Endodermal cell (in vitro differentiated cells): Measurements from ENCODE around the gene RFPL3. TPM values are rescaled to one million over a fixed set of nuclear protein-coding genes. Genes with fewer than 3 reads are reported as not detected.

Experiments used
- DNase-seq: peaks from one replicate; pipeline ENCODE4 v3.0.0-alpha.2; 2017
- H3K27ac ChIP-seq: 2 replicates; pipeline ENCODE4 v1.5.1; 2013; ENCODE audit warnings: mild to moderate bottlenecking, low read depth, low read length, moderate library complexity
- H3K27me3 ChIP-seq: 2 replicates; pipeline ENCODE4 v1.6.1; 2013; ENCODE audit warnings: mild to moderate bottlenecking, low read length, moderate library complexity; ENCODE audit not compliant: insufficient read depth, control insufficient read depth, poor library complexity, severe bottlenecking
- H3K36me3 ChIP-seq: 2 replicates; pipeline ENCODE4 v1.7.0; 2013; ENCODE audit warnings: mild to moderate bottlenecking, low read length, moderate library complexity; ENCODE audit not compliant: control insufficient read depth, insufficient read depth
- H3K4me1 ChIP-seq: one replicate; pipeline ENCODE4 v1.7.0; 2013; ENCODE audit warnings: low read length; ENCODE audit not compliant: control insufficient read depth, insufficient read depth
- H3K4me3 ChIP-seq: 2 replicates; pipeline ENCODE4 v1.5.1; 2013; ENCODE audit warnings: mild to moderate bottlenecking, low read length, moderate library complexity
- H3K9ac ChIP-seq: 2 replicates; pipeline ENCODE4 v1.6.1; 2013; ENCODE audit warnings: mild to moderate bottlenecking, low read length, moderate library complexity; ENCODE audit not compliant: poor library complexity, severe bottlenecking; ENCODE audit errors: extremely low read depth
- H3K9me3 ChIP-seq: 2 replicates; pipeline ENCODE4 v1.6.1; 2013; ENCODE audit warnings: mild to moderate bottlenecking, low read length, moderate library complexity; ENCODE audit not compliant: control insufficient read depth
- H3K27ac Mint-ChIP-seq: 2 replicates; pipeline ENCODE4 v1.8.0; 2020; ENCODE audit warnings: mixed read lengths
- H3K27me3 Mint-ChIP-seq: 2 replicates; pipeline ENCODE4 v1.8.0; 2021; ENCODE audit warnings: mild to moderate bottlenecking, mixed read lengths; ENCODE audit not compliant: insufficient read depth
- H3K36me3 Mint-ChIP-seq: 2 replicates; pipeline ENCODE4 v1.8.0; 2020; ENCODE audit warnings: low read depth, mixed read lengths
- H3K4me1 Mint-ChIP-seq: 2 replicates; pipeline ENCODE4 v1.8.0; 2020; ENCODE audit warnings: mixed read lengths
- H3K4me3 Mint-ChIP-seq: 2 replicates; pipeline ENCODE4 v1.8.0; 2020; ENCODE audit warnings: mild to moderate bottlenecking, moderate library complexity, mixed read lengths
- H3K9me3 Mint-ChIP-seq: 2 replicates; pipeline ENCODE4 v1.8.0; 2020; ENCODE audit warnings: mild to moderate bottlenecking, mixed read lengths
- WGBS, 2 experiments: methylation state at CpG; one replicate each; pipeline versions ENCODE4 v1.1.5 to v1.1.7; 2013; ENCODE audit warnings: missing lambda C conversion rate in 2 of 2, mixed read lengths in 1 of 2; ENCODE audit not compliant: insufficient coverage in 1 of 2, insufficient read length in 1 of 2; 5-methylcytosine and 5-hydroxymethylcytosine counted together
- total RNA-seq, 2 donors: library from RNA; stranded (reverse); fragmentation: NEBNext Ultra II Directional in 1 of 2; extraction: Animal tissue kit (Norgen Biotek cat#: 25700) in 1 of 2; gene quantifications; 2 replicates in 1 of 2; 3 replicates in 1 of 2; pipeline ENCODE4 v1.2.1, GENCODE V29; 2021
- TF ChIP-seq, protein P1 (sequence below): fragments of 200-600 bp; sonication (generic); conservative IDR thresholded peaks from 2 replicates; pipeline ENCODE4 v1.5.0; 2021; ENCODE audit warnings: antibody characterized with exemption, mild to moderate bottlenecking

RFPL3 gene
- total RNA-seq, 2 donors from 2014 or later: not detected

DNA sequence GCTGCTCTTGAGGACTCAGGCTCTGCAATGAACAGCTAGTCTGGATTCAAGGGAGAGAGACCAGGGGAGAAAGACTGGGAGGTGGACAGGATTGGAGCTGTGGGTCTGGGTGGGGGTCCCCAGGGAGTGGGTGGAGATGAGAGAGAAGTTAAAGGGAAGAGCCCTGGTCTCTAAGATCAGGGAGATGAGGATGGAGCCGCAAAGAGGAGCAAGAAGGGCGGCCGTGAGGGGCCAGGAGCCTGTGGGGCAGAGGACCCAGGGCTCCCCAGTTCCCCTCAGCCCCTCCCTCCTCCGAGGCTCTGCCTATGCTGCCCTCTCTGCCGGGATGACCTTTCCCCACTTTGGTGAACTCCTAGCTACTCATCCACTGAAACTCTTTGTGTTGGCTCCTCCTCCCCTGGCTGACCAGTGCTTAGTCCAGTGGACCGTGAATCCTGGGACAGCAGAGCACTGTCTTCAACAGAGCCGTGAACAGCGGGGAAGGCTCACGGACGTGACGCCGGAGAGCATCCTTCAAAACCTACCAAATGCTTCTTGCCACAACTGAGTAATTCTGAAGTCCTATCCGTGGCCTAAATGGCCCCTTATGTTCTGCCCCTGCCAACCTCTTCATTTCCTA is 16.4 kb upstream of the RFPL3 start:
- Histone ChIP-seq H3K36me3 (no peaks in the 10 kb centered on the region), H3K27me3 (no peaks in the 10 kb centered on the region), H3K9ac (no peak overlapping the region), H3K9me3 (no peaks in the 10 kb centered on the region), H3K4me3 (no peak overlapping the region), H3K4me1 (peaks cover 2% of the 10 kb centered on the region), H3K27ac (no peak overlapping the region)
- peaks cover 18% of the 10 kb centered on the region for H3K27me3 Mint-ChIP-seq
- peak; percentile 24 for DNase-seq
- TF ChIP-seq, protein P1, sequence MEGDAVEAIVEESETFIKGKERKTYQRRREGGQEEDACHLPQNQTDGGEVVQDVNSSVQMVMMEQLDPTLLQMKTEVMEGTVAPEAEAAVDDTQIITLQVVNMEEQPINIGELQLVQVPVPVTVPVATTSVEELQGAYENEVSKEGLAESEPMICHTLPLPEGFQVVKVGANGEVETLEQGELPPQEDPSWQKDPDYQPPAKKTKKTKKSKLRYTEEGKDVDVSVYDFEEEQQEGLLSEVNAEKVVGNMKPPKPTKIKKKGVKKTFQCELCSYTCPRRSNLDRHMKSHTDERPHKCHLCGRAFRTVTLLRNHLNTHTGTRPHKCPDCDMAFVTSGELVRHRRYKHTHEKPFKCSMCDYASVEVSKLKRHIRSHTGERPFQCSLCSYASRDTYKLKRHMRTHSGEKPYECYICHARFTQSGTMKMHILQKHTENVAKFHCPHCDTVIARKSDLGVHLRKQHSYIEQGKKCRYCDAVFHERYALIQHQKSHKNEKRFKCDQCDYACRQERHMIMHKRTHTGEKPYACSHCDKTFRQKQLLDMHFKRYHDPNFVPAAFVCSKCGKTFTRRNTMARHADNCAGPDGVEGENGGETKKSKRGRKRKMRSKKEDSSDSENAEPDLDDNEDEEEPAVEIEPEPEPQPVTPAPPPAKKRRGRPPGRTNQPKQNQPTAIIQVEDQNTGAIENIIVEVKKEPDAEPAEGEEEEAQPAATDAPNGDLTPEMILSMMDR: no peak
- 75 to 82% methylated on average over 4 to 13 of the region's 13 CpGs for WGBS, 2 experiments
- H3K9me3 Mint-ChIP-seq: no peaks in the 10 kb centered on the region
- H3K27ac Mint-ChIP-seq: no peak overlapping the region
- no peaks in the 10 kb centered on the region for H3K36me3 Mint-ChIP-seq
- H3K4me1 Mint-ChIP-seq: peaks cover 5% of the 10 kb centered on the region
- H3K4me3 Mint-ChIP-seq: no peak overlapping the region

GRCh38 chr22:32342977-32343376 is 14.7 kb upstream of the RFPL3 start:
- peaks cover 1% of the 10 kb centered on the region for H3K4me1 Mint-ChIP-seq
- no peak overlapping the region for H3K27ac Mint-ChIP-seq
- Histone ChIP-seq H3K4me3 (no peak overlapping the region), H3K27me3 (no peaks in the 10 kb centered on the region), H3K36me3 (no peaks in the 10 kb centered on the region), H3K27ac (no peak overlapping the region), H3K9ac (no peak overlapping the region), H3K9me3 (no peaks in the 10 kb centered on the region), H3K4me1 (no peaks in the 10 kb centered on the region)
- 94 to 100% methylated on average over 2 of the region's 2 CpGs for WGBS, 2 experiments
- TF ChIP-seq, protein P1: no peak
- H3K4me3 Mint-ChIP-seq: no peak overlapping the region
- no peaks in the 10 kb centered on the region for H3K36me3 Mint-ChIP-seq
- H3K9me3 Mint-ChIP-seq: peaks cover 3% of the 10 kb centered on the region
- peaks cover 18% of the 10 kb centered on the region for H3K27me3 Mint-ChIP-seq
- DNase-seq: no peak

DNA sequence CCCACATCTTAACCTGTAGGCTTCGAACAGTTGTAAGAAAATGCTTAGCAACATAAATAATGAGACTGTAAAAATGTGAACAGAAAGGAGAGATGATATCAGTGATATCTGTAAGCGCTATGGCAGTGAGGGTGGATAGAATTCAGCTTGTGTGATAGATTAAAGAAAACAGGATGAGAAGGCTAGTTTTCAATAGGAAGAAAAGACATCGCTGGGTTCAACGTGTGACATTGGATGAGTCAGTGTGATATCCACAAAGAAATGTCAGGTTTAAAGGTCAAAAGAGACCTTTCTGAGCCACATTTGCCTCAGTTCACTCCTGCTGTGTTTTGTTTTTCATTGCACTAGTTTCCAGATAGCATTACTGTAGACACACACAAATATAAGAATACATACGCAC is 13.7 kb upstream of the RFPL3 start:
- no peak overlapping the region for H3K27ac Mint-ChIP-seq
- Histone ChIP-seq H3K9ac (no peak overlapping the region), H3K4me1 (no peaks in the 10 kb centered on the region), H3K36me3 (no peaks in the 10 kb centered on the region), H3K27me3 (no peaks in the 10 kb centered on the region), H3K9me3 (no peaks in the 10 kb centered on the region), H3K4me3 (no peak overlapping the region), H3K27ac (no peak overlapping the region)
- H3K4me1 Mint-ChIP-seq: peaks cover 1% of the 10 kb centered on the region
- peaks cover 18% of the 10 kb centered on the region for H3K27me3 Mint-ChIP-seq
- no peak for DNase-seq
- TF ChIP-seq, protein P1: no peak
- H3K9me3 Mint-ChIP-seq: peaks cover 3% of the 10 kb centered on the region
- WGBS, 2 experiments: 91 to 92% methylated on average over 4 to 5 of the region's 5 CpGs
- no peak overlapping the region for H3K4me3 Mint-ChIP-seq
- no peaks in the 10 kb centered on the region for H3K36me3 Mint-ChIP-seq
